IMR-90 (cell line): ENCODE results near the gene COQ8A. TPM values are rescaled to one million over a fixed set of nuclear protein-coding genes. Genes with fewer than 3 reads are reported as not detected.

Experiments used
- ATAC-seq: fragments of 200-7000 bp; cut with Tn5 transposase; 2 replicates; pipeline ENCODE4 v1.9.1; 2020; ENCODE audit warnings: low read depth, mild to moderate bottlenecking, moderate library complexity
- BruUV-seq: library from RNA; stranded (reverse); fragments of 400-500 nt; replicated peaks from 2 replicates; lab custom pipeline; 2021; lab: Mats Ljungman, UMichigan
- CTCF ChIA-PET: fragments of 300-600 bp; formaldehyde crosslinking; extraction: SDS; loops from one replicate; lab custom pipeline; 2021; ENCODE audit warnings: antibody characterized with exemption; lab: Yijun Ruan, JAX
- POLR2A ChIA-PET: fragments of 300-600 bp; sonication (Branson Sonifier 250); formaldehyde crosslinking; loops from one replicate; lab custom pipeline; 2022; ENCODE audit warnings: antibody characterized with exemption; ENCODE audit not compliant: unreplicated experiment; lab: Charles Lee
- DNase-seq: peaks from one replicate; pipeline ENCODE4 v3.0.0; 2013
- H2AFZ ChIP-seq: replicated peaks from 2 replicates; pipeline ENCODE3; 2013; ENCODE audit warnings: low read length, mild to moderate bottlenecking; ENCODE audit not compliant: poor library complexity
- H2AK5ac ChIP-seq: 2 replicates; pipeline ENCODE4 v1.6.1; 2013; ENCODE audit warnings: low read depth, low read length, inconsistent platforms
- H2AK9ac ChIP-seq: replicated peaks from 2 replicates; pipeline ENCODE3; 2013; ENCODE audit warnings: mild to moderate bottlenecking, low read depth, low read length, moderate library complexity; ENCODE audit not compliant: poor library complexity
- H2BK120ac ChIP-seq: 2 replicates; pipeline ENCODE4 v1.6.1; 2013; ENCODE audit warnings: low read depth, low read length, inconsistent platforms
- H2BK15ac ChIP-seq: 3 replicates; pipeline ENCODE4 v1.6.1; 2013; ENCODE audit warnings: low read depth, low read length, inconsistent platforms
- H2BK20ac ChIP-seq: 2 replicates; pipeline ENCODE4 v1.6.1; 2013; ENCODE audit warnings: low read depth, mild to moderate bottlenecking, inconsistent platforms, low read length, moderate library complexity
- H2BK5ac ChIP-seq: 2 replicates; pipeline ENCODE4 v1.6.1; 2013; ENCODE audit warnings: mild to moderate bottlenecking, low read depth, low read length, inconsistent platforms; ENCODE audit not compliant: poor library complexity, severe bottlenecking
- H3K14ac ChIP-seq: replicated peaks from 2 replicates; pipeline ENCODE4 v1.6.1; 2013; ENCODE audit warnings: low read depth, low read length, inconsistent platforms
- H3K18ac ChIP-seq: 2 replicates; pipeline ENCODE4 v1.6.1; 2013; ENCODE audit warnings: low read depth, low read length, control low read depth
- H3K23ac ChIP-seq: 2 replicates; pipeline ENCODE4 v1.6.1; 2013; ENCODE audit warnings: low read depth, low read length, inconsistent platforms
- H3K27ac ChIP-seq: 2 replicates; pipeline ENCODE4 v1.5.1; 2013; ENCODE audit warnings: mild to moderate bottlenecking, control low read depth, low read length; ENCODE audit not compliant: insufficient read depth
- H3K27me3 ChIP-seq: 2 replicates; pipeline ENCODE4 v1.6.1; 2013; ENCODE audit warnings: low read length; ENCODE audit not compliant: control insufficient read depth, insufficient read depth
- H3K36me3 ChIP-seq: 2 replicates; pipeline ENCODE4 v1.6.1; 2013; ENCODE audit warnings: low read length, mixed read lengths; ENCODE audit not compliant: control insufficient read depth, insufficient read depth
- H3K4ac ChIP-seq: 2 replicates; pipeline ENCODE4 v1.6.1; 2013; ENCODE audit warnings: low read depth, low read length, inconsistent platforms
- H3K4me1 ChIP-seq: 2 replicates; pipeline ENCODE4 v1.6.1; 2013; ENCODE audit warnings: low read length, mixed read lengths; ENCODE audit not compliant: control insufficient read depth, insufficient read depth
- H3K4me2 ChIP-seq: 2 replicates; pipeline ENCODE4 v1.6.1; 2013; ENCODE audit warnings: low read depth, mild to moderate bottlenecking, control low read depth, low read length, moderate library complexity
- H3K4me3 ChIP-seq: 2 replicates; pipeline ENCODE4 v1.5.1; 2013; ENCODE audit warnings: low read depth, mild to moderate bottlenecking, control low read depth, low read length, moderate library complexity; ENCODE audit not compliant: insufficient read depth
- H3K56ac ChIP-seq: 2 replicates; pipeline ENCODE4 v1.6.1; 2013; ENCODE audit warnings: low read length, inconsistent platforms; ENCODE audit not compliant: insufficient read depth; ENCODE audit errors: extremely low read depth
- H3K79me1 ChIP-seq, 2 experiments: 2 replicates each; pipeline ENCODE4 v1.6.1; 2013; ENCODE audit warnings: low read length in 2 of 2, inconsistent platforms in 1 of 2, low read depth in 1 of 2
- H3K9ac ChIP-seq: 2 replicates; pipeline ENCODE4 v1.6.1; 2013; ENCODE audit warnings: low read depth, low read length, control low read depth
- H3K9me1 ChIP-seq: 2 replicates; pipeline ENCODE4 v1.6.1; 2013; ENCODE audit warnings: low read length, inconsistent platforms; ENCODE audit not compliant: insufficient read depth
- H3K9me3 ChIP-seq: 2 replicates; pipeline ENCODE4 v1.6.1; 2013; ENCODE audit warnings: low read length; ENCODE audit not compliant: control insufficient read depth, insufficient read depth
- H4K20me1 ChIP-seq: 2 replicates; pipeline ENCODE4 v1.6.1; 2013; ENCODE audit warnings: low read length, inconsistent platforms; ENCODE audit not compliant: insufficient read depth
- H4K5ac ChIP-seq: 2 replicates; pipeline ENCODE4 v1.6.1; 2013; ENCODE audit warnings: mild to moderate bottlenecking, low read depth, low read length, control low read depth
- H4K8ac ChIP-seq, 2 experiments: 2 replicates each; pipeline ENCODE4 v1.6.1; 2013; ENCODE audit warnings: low read depth in 2 of 2, low read length in 2 of 2, control low read depth in 1 of 2, inconsistent platforms in 1 of 2
- H4K91ac ChIP-seq: 2 replicates; pipeline ENCODE4 v1.6.1; 2013; ENCODE audit warnings: low read depth, low read length, inconsistent platforms; ENCODE audit not compliant: insufficient read depth
- CHD1 ChIP-seq: IDR thresholded peaks from 2 replicates; pipeline ENCODE4 v1.6.1; 2012; ENCODE audit warnings: low read depth, low read length, improper control_type of control experiment
- NFE2L2 ChIP-seq: fragments of 150-350 bp; IDR thresholded peaks from 2 replicates; pipeline ENCODE4 v1.6.1; 2016; ENCODE audit warnings: low read depth, mild to moderate bottlenecking, low read length
- POLR2A ChIP-seq: IDR thresholded peaks from 2 replicates; pipeline ENCODE4 v1.6.1; 2012; ENCODE audit warnings: mild to moderate bottlenecking, low read depth, low read length
- RAD21 ChIP-seq: IDR thresholded peaks from 2 replicates; pipeline ENCODE4 v1.6.1; 2012; ENCODE audit warnings: low read length, improper control_type of control experiment
- WGBS, 2 experiments: methylation state at CpG; one replicate each; pipeline versions ENCODE4 v1.1.5 to v1.1.7; 2013; ENCODE audit warnings: missing lambda C conversion rate in 2 of 2; ENCODE audit not compliant: insufficient read length in 1 of 2; ENCODE audit errors: extremely low coverage in 2 of 2; 5-methylcytosine and 5-hydroxymethylcytosine counted together
- dilution Hi-C: fragments of 300-500 bp; cut with HindIII; formaldehyde crosslinking; loops from one replicate; pipeline ENCODE4 v1.14.3; 2018; ENCODE audit warnings: low sequenced_read_pairs; ENCODE audit not compliant: unreplicated experiment
- in situ Hi-C: fragments of 300-500 bp; cut with MboI; formaldehyde crosslinking; loops from 3 replicates; pipeline ENCODE4 v1.14.3; 2019; ENCODE audit warnings: low sequenced_read_pairs, inconsistent platforms, mixed read lengths
- intact Hi-C: fragments of 100-400 bp; cut with micrococcal nuclease; formaldehyde crosslinking; loops from 2 replicates; pipeline ENCODE4 v1.10.0; 2022
- polyA plus RNA-seq, 3 experiments: library from polyadenylated mRNA; depleted of rRNA; stranded (reverse); fragments of >200 nt; gene quantifications; 2 replicates each; pipeline ENCODE4 v1.2.3, GENCODE V29; 2012; ENCODE audit warnings: low replicate concordance in 1 of 3
- total RNA-seq: library from RNA; depleted of rRNA; stranded (reverse); fragments of >200 nt; gene quantifications from 2 replicates; pipeline ENCODE4 v1.2.3, GENCODE V29; 2012

The COQ8A gene
- total and polyA plus RNA-seq, 2 of the 4 experiments (the other 2 are of a cell fraction): 3.8 to 6.1 TPM

GRCh38 chr1:226945858-226946245, 5.8 kb downstream of the COQ8A start:
- Histone ChIP-seq H3K4me3 (no peak overlapping the region), H3K4me2 (no peak overlapping the region), H2BK20ac (no peak overlapping the region), H2AFZ (no peak overlapping the region), H2AK5ac (no peak overlapping the region), H3K56ac (no peak overlapping the region), H3K9ac (no peak overlapping the region), H4K20me1 (no peaks in the 10 kb centered on the region), H3K79me1 (no peaks in the 10 kb centered on the region; a peak in 1 of 4 replicates), H3K18ac (no peak overlapping the region), H3K27ac (no peak overlapping the region), H4K91ac (no peak overlapping the region), H3K9me3 (no peaks in the 10 kb centered on the region), H2BK120ac (no peak overlapping the region), H3K14ac (no peak overlapping the region), H2BK15ac (no peak overlapping the region), H2AK9ac (no peak overlapping the region), H3K4me1 (peaks cover 4% of the 10 kb centered on the region; the same call in 1 of the 2 replicates), H3K23ac (no peak overlapping the region), H2BK5ac (no peak overlapping the region), H3K27me3 (no peaks in the 10 kb centered on the region), H3K9me1 (no peaks in the 10 kb centered on the region; the same call in 1 of the 2 replicates), H4K8ac (no peak overlapping the region), H4K5ac (no peak overlapping the region), H3K36me3 (no peaks in the 10 kb centered on the region), H3K4ac (no peak overlapping the region)
- no TSS peak for BruUV-seq
- TF ChIP-seq NFE2L2 (no peak), RAD21 (no peak), POLR2A (no peak), CHD1 (no peak)
- intact Hi-C loops (no loop called here), dilution Hi-C loops (no loop called here), in situ Hi-C loops (no loop called here)
- 66% methylated on average over 3 of the region's 8 CpGs; no CpG with 5 or more reads in 1 of the 2 experiments for WGBS, 2 experiments
- CTCF ChIA-PET: no interaction called here
- ATAC-seq (no peak), DNase-seq (no peak)
- POLR2A ChIA-PET: no interaction called here
